Naive B cell (primary cell): ENCODE data around the gene NATD1. TPM values are rescaled to one million over a fixed set of nuclear protein-coding genes. Genes with fewer than 3 reads are reported as not detected.

Experiments used
- ATAC-seq, 2 donors: fragments of 150-1000 bp; cut with Tn5 transposase; 2 replicates each; pipeline ENCODE4 v1.10.0; 2021; ENCODE audit warnings: low read depth in 2 of 2, mild to moderate bottlenecking in 2 of 2, moderate library complexity in 2 of 2
- DNase-seq: peaks from one replicate; pipeline ENCODE4 v3.0.0; 2022
- H3K27ac Mint-ChIP-seq, 6 donors: one replicate each; pipeline ENCODE4 v1.8.0; 2020 to 2022; ENCODE audit warnings: mild to moderate bottlenecking in 6 of 6, mixed read lengths in 6 of 6, moderate library complexity in 5 of 6, inconsistent platforms in 2 of 6
- H3K27me3 Mint-ChIP-seq, 3 donors: one replicate each; pipeline ENCODE4 v1.8.0; 2021 to 2022; ENCODE audit warnings: mixed read lengths in 3 of 3, mild to moderate bottlenecking in 1 of 3
- H3K36me3 Mint-ChIP-seq, 2 donors: one replicate each; pipeline ENCODE4 v1.8.0; 2020 to 2022; ENCODE audit warnings: mixed read lengths in 2 of 2, inconsistent platforms in 1 of 2, mild to moderate bottlenecking in 1 of 2
- H3K4me1 Mint-ChIP-seq, 3 donors: one replicate each; pipeline ENCODE4 v1.8.0; 2020 to 2022; ENCODE audit warnings: mixed read lengths in 3 of 3, inconsistent platforms in 1 of 3, mild to moderate bottlenecking in 1 of 3, moderate library complexity in 1 of 3
- H3K4me3 Mint-ChIP-seq, 8 donors: one replicate each; pipeline ENCODE4 v1.8.0; 2020 to 2022; ENCODE audit warnings: mild to moderate bottlenecking in 8 of 8, mixed read lengths in 8 of 8, moderate library complexity in 8 of 8, inconsistent platforms in 2 of 8
- H3K9me3 Mint-ChIP-seq, 7 donors: one replicate each; pipeline ENCODE4 v1.8.0; 2020 to 2022; ENCODE audit warnings: mixed read lengths in 7 of 7, mild to moderate bottlenecking in 5 of 7, inconsistent platforms in 2 of 7, moderate library complexity in 1 of 7
- polyA plus RNA-seq, 6 donors: library from polyadenylated mRNA; unstranded; fragments of 300-500 nt; fragmentation: Illumina TruSeq; gene quantifications; one replicate each; pipeline ENCODE4 v1.2.3, GENCODE V29; 2021; ENCODE audit warnings: low read depth in 6 of 6

Gene NATD1
- polyA plus RNA-seq, 6 donors from 2014 or later: 0.52 to 2.2 (median 1.2) TPM; not detected in 1

- peaks cover 0 to 7% (median 2%) of the 10 kb centered on the region in 7 donors for H3K9me3 Mint-ChIP-seq
- DNase-seq: no peak
- peak overlapping the region in 1 of 8 donors; percentile 51 for H3K4me3 Mint-ChIP-seq
- peak; percentile 16 to 43 for ATAC-seq
- H3K27ac Mint-ChIP-seq: peak overlapping the region in 5 of 6 donors; percentile 61 to 84 (median 78)
- H3K4me1 Mint-ChIP-seq: peaks cover 36 to 51% (median 38%) of the 10 kb centered on the region in 3 donors
- H3K27me3 Mint-ChIP-seq: peaks cover 0 to 5% (median 0%) of the 10 kb centered on the region in 3 donors
- H3K36me3 Mint-ChIP-seq: peaks cover 4 to 8% of the 10 kb centered on the region in 2 donors
These were observed 42.1 kb upstream of the NATD1 start for GRCh38 chr17:21295036-21295952.

GRCh38 chr17:21294321-21295035 is 41.3 kb upstream of the NATD1 start:
- ATAC-seq (no peak), DNase-seq (no peak)
- Mint-ChIP-seq H3K4me1 (peaks cover 42 to 59% (median 42%) of the 10 kb centered on the region in 3 donors), H3K27me3 (peaks cover 0 to 5% (median 0%) of the 10 kb centered on the region in 3 donors), H3K9me3 (peaks cover 0 to 5% (median 2%) of the 10 kb centered on the region in 7 donors), H3K4me3 (peak overlapping the region in 1 of 8 donors; percentile 51), H3K36me3 (peaks cover 4 to 8% of the 10 kb centered on the region in 2 donors), H3K27ac (peak overlapping the region; percentile 50 to 84 (median 73))

GRCh38 chr17:21293831-21294210 is 40.6 kb upstream of the NATD1 start:
- ATAC-seq (no peak), DNase-seq (no peak)
- Mint-ChIP-seq H3K4me3 (no peak overlapping the region), H3K36me3 (peaks cover 4 to 8% of the 10 kb centered on the region in 2 donors), H3K27ac (peak overlapping the region in 3 of 6 donors; percentile 37 to 78 (median 50)), H3K9me3 (peaks cover 0 to 5% (median 2%) of the 10 kb centered on the region in 7 donors), H3K27me3 (peaks cover 0 to 5% (median 0%) of the 10 kb centered on the region in 3 donors), H3K4me1 (peaks cover 47 to 64% (median 48%) of the 10 kb centered on the region in 3 donors)

- Mint-ChIP-seq H3K36me3 (peaks cover 4 to 8% of the 10 kb centered on the region in 2 donors), H3K4me3 (no peak overlapping the region), H3K4me1 (peaks cover 50 to 64% (median 54%) of the 10 kb centered on the region in 3 donors), H3K9me3 (peaks cover 0 to 5% (median 2%) of the 10 kb centered on the region in 7 donors), H3K27me3 (peaks cover 0 to 5% (median 0%) of the 10 kb centered on the region in 3 donors), H3K27ac (peak overlapping the region in 4 of 6 donors; percentile 17 to 76 (median 62))
- ATAC-seq (no peak), DNase-seq (no peak)
These were observed 39.9 kb upstream of the NATD1 start for GRCh38 chr17:21292867-21293830.

GRCh38 chr17:21291862-21292261 is 38.7 kb upstream of the NATD1 start:
- Mint-ChIP-seq H3K9me3 (peaks cover 0 to 5% (median 2%) of the 10 kb centered on the region in 7 donors), H3K36me3 (peaks cover 4 to 8% of the 10 kb centered on the region in 2 donors), H3K27me3 (peaks cover 0 to 5% (median 0%) of the 10 kb centered on the region in 3 donors), H3K27ac (peak overlapping the region in 5 of 6 donors; percentile 6 to 85 (median 17)), H3K4me1 (peaks cover 60 to 77% (median 65%) of the 10 kb centered on the region in 3 donors), H3K4me3 (no peak overlapping the region)
- ATAC-seq: no peak
- no peak for DNase-seq

- H3K27ac Mint-ChIP-seq: peak overlapping the region in 5 of 6 donors; percentile 77 to 98 (median 85)
- peaks cover 4 to 8% of the 10 kb centered on the region in 2 donors for H3K36me3 Mint-ChIP-seq
- ATAC-seq (no peak), DNase-seq (no peak)
- peak overlapping the region in 1 of 8 donors; percentile 70 for H3K4me3 Mint-ChIP-seq
- H3K4me1 Mint-ChIP-seq: peaks cover 65 to 82% (median 70%) of the 10 kb centered on the region in 3 donors
- H3K27me3 Mint-ChIP-seq: peaks cover 0 to 5% (median 0%) of the 10 kb centered on the region in 3 donors
- H3K9me3 Mint-ChIP-seq: peaks cover 0 to 5% (median 2%) of the 10 kb centered on the region in 7 donors
These were observed 38.1 kb upstream of the NATD1 start for GRCh38 chr17:21291357-21291756.

GRCh38 chr17:21289902-21290571 is 36.8 kb upstream of the NATD1 start:
- Mint-ChIP-seq H3K9me3 (peaks cover 0 to 5% (median 2%) of the 10 kb centered on the region in 7 donors), H3K27me3 (peaks cover 0 to 5% (median 0%) of the 10 kb centered on the region in 3 donors), H3K36me3 (peaks cover 4 to 8% of the 10 kb centered on the region in 2 donors), H3K4me3 (peak overlapping the region in 6 of 8 donors; percentile 16 to 98 (median 30)), H3K27ac (peak overlapping the region; percentile 77 to 98 (median 86)), H3K4me1 (peaks cover 74 to 86% (median 76%) of the 10 kb centered on the region in 3 donors)
- ATAC-seq (no peak), DNase-seq (no peak)

GRCh38 chr17:21289175-21289901 is 36.1 kb upstream of the NATD1 start:
- peaks cover 0 to 5% (median 0%) of the 10 kb centered on the region in 3 donors for H3K27me3 Mint-ChIP-seq
- H3K9me3 Mint-ChIP-seq: peaks cover 0 to 4% (median 2%) of the 10 kb centered on the region in 7 donors
- peak overlapping the region; percentile 92 to 98 (median 96) for H3K4me3 Mint-ChIP-seq
- H3K36me3 Mint-ChIP-seq: peaks cover 4 to 8% of the 10 kb centered on the region in 2 donors
- H3K4me1 Mint-ChIP-seq: peaks cover 69 to 80% (median 70%) of the 10 kb centered on the region in 3 donors
- H3K27ac Mint-ChIP-seq: peak overlapping the region in 5 of 6 donors; percentile 14 to 99 (median 99)
- no peak for DNase-seq
- no peak for ATAC-seq

- peaks cover 4 to 8% of the 10 kb centered on the region in 2 donors for H3K36me3 Mint-ChIP-seq
- H3K9me3 Mint-ChIP-seq: peaks cover 0 to 4% (median 2%) of the 10 kb centered on the region in 7 donors
- H3K4me1 Mint-ChIP-seq: peaks cover 65 to 73% (median 66%) of the 10 kb centered on the region in 3 donors
- peaks cover 0 to 5% (median 0%) of the 10 kb centered on the region in 3 donors for H3K27me3 Mint-ChIP-seq
- no peak for DNase-seq
- peak overlapping the region; percentile 98 to 99 (median 99) for H3K27ac Mint-ChIP-seq
- ATAC-seq: peak; percentile 7 to 10
- H3K4me3 Mint-ChIP-seq: peak overlapping the region; percentile 92 to 98 (median 96)
These were observed 35.4 kb upstream of the NATD1 start for GRCh38 chr17:21288571-21289017.

GRCh38 chr17:21287703-21288449 is 34.7 kb upstream of the NATD1 start:
- H3K4me1 Mint-ChIP-seq: peaks cover 66% of the 10 kb centered on the region in 3 donors
- H3K9me3 Mint-ChIP-seq: peaks cover 0 to 4% (median 2%) of the 10 kb centered on the region in 7 donors
- H3K27me3 Mint-ChIP-seq: peaks cover 0 to 5% (median 0%) of the 10 kb centered on the region in 3 donors
- peaks cover 4 to 8% of the 10 kb centered on the region in 2 donors for H3K36me3 Mint-ChIP-seq
- peak overlapping the region; percentile 98 to 99 (median 99) for H3K27ac Mint-ChIP-seq
- peak; percentile 95 for DNase-seq
- peak overlapping the region; percentile 92 to 98 (median 96) for H3K4me3 Mint-ChIP-seq
- ATAC-seq: peak; percentile 69
